Endothelial cell of umbilical vein (primary cell): ENCODE results near the gene COL18A1. TPM values are rescaled to one million over a fixed set of nuclear protein-coding genes. Genes with fewer than 3 reads are reported as not detected.

ENCODE experiments used
- BruUV-seq: library from RNA; stranded (reverse); fragments of 400-500 nt; replicated peaks from 2 replicates; lab custom pipeline; 2021; lab: Mats Ljungman, UMichigan
- CTCF ChIA-PET: fragments of 300-600, 350-600 bp; sonication (Branson Sonifier 250); formaldehyde crosslinking; loops from one replicate; lab custom pipeline; 2021; ENCODE audit warnings: antibody characterized with exemption, inconsistent platforms; lab: Charles Lee
- POLR2A ChIA-PET: fragments of 300-600, 350-600 bp; sonication (Branson Sonifier 250); formaldehyde crosslinking; loops from one replicate; lab custom pipeline; 2021; ENCODE audit warnings: antibody characterized with exemption, inconsistent platforms; lab: Charles Lee
- DNase-seq: peaks from one replicate; pipeline ENCODE4 v3.0.0-alpha.2; 2011; ENCODE audit warnings: low read depth, low spot score
- FAIRE-seq: peaks from 2 replicates; lab custom pipeline; 2011; peaks lifted over from hg19 to GRCh38; lab: Jason Lieb, UNC
- H2AFZ ChIP-seq: 2 replicates; pipeline ENCODE4 v1.6.0; 2012; ENCODE audit warnings: low read depth, low read length, control low read depth, inconsistent platforms
- H3K27ac ChIP-seq: 2 replicates; pipeline ENCODE4 v1.5.1; 2011; ENCODE audit warnings: low read depth, mild to moderate bottlenecking, control low read depth, low read length, moderate library complexity; ENCODE audit not compliant: insufficient read depth
- H3K27me3 ChIP-seq, 2 experiments: 2 replicates each; pipeline versions ENCODE4 v1.6.0 to v1.6.1; 2011; ENCODE audit warnings: low read length in 2 of 2, mixed read lengths in 1 of 2; ENCODE audit not compliant: control insufficient read depth in 2 of 2, insufficient read depth in 2 of 2
- H3K36me3 ChIP-seq, 2 experiments: 2 replicates in 1 of 2; 3 replicates in 1 of 2; pipeline ENCODE4 v1.5.1; 2011; ENCODE audit warnings: low read length in 2 of 2, mild to moderate bottlenecking in 1 of 2, moderate library complexity in 1 of 2; ENCODE audit not compliant: control insufficient read depth in 2 of 2, insufficient read depth in 2 of 2; ENCODE audit errors: extremely low read depth in 1 of 2
- H3K4me1 ChIP-seq: 3 replicates; pipeline ENCODE4 v1.5.1; 2011; ENCODE audit warnings: mild to moderate bottlenecking, low read length; ENCODE audit not compliant: control insufficient read depth, insufficient read depth; ENCODE audit errors: extremely low read depth
- H3K4me2 ChIP-seq: 2 replicates; pipeline ENCODE4 v1.6.1; 2011; ENCODE audit warnings: low read length, control low read depth, mixed read lengths; ENCODE audit not compliant: insufficient read depth
- H3K4me3 ChIP-seq, 3 experiments: fragments of 200-600 bp in 1 of 3; sonication (generic), shearing (Covaris generic) in 1 of 3; replicated peaks in 1 of 3; 2 replicates each; pipeline ENCODE4 v1.5.1; 2011 to 2016; ENCODE audit warnings: control low read depth in 3 of 3, low read length in 3 of 3, mild to moderate bottlenecking in 2 of 3, inconsistent platforms in 1 of 3, low read depth in 1 of 3, moderate library complexity in 1 of 3; ENCODE audit not compliant: insufficient read depth in 1 of 3
- H3K79me2 ChIP-seq: 2 replicates; pipeline ENCODE4 v1.6.0; 2012; ENCODE audit warnings: low read length, inconsistent platforms; ENCODE audit not compliant: control insufficient read depth, insufficient read depth
- H3K9ac ChIP-seq: replicated peaks from 2 replicates; pipeline ENCODE3; 2011; ENCODE audit warnings: low read length, control low read depth; ENCODE audit not compliant: insufficient read depth; ENCODE audit errors: extremely low read depth
- H3K9me1 ChIP-seq: replicated peaks from 3 replicates; pipeline ENCODE4 v1.6.0; 2011; ENCODE audit warnings: mild to moderate bottlenecking, low read length; ENCODE audit not compliant: control insufficient read depth, insufficient read depth; ENCODE audit errors: extremely low read depth
- H3K9me3 ChIP-seq: replicated peaks from 2 replicates; pipeline ENCODE4 v1.5.1; 2012; ENCODE audit warnings: low read length, inconsistent platforms; ENCODE audit not compliant: control insufficient read depth, insufficient read depth
- H4K20me1 ChIP-seq: replicated peaks from 2 replicates; pipeline ENCODE3; 2011; ENCODE audit warnings: mild to moderate bottlenecking, low read length; ENCODE audit not compliant: control insufficient read depth, insufficient read depth; ENCODE audit errors: extremely low read depth
- EZH2 ChIP-seq: IDR thresholded peaks from 2 replicates; pipeline ENCODE4 v1.6.1; 2012; ENCODE audit warnings: borderline replicate concordance, low read depth, mild to moderate bottlenecking, moderate library complexity, low read length, inconsistent platforms; ENCODE audit not compliant: severe bottlenecking
- FOS ChIP-seq: IDR thresholded peaks from 2 replicates; pipeline ENCODE4 v1.6.1; 2011; ENCODE audit warnings: mild to moderate bottlenecking, low read length, moderate library complexity, borderline replicate concordance; ENCODE audit not compliant: insufficient read depth
- GATA2 ChIP-seq: IDR thresholded peaks from 2 replicates; pipeline ENCODE4 v1.7.0; 2011; ENCODE audit warnings: low read depth, mild to moderate bottlenecking, moderate library complexity, mixed read lengths, low read length; ENCODE audit not compliant: insufficient read length, insufficient read depth
- JUN ChIP-seq: IDR thresholded peaks from 2 replicates; pipeline ENCODE4 v1.6.1; 2011; ENCODE audit warnings: borderline replicate concordance, low read depth; ENCODE audit not compliant: insufficient read length, insufficient read depth
- MYC ChIP-seq: IDR thresholded peaks from one replicate; pipeline ENCODE4 v1.6.1; 2011; ENCODE audit warnings: mild to moderate bottlenecking, low read depth, low read length
- POLR2A ChIP-seq: IDR thresholded peaks from 2 replicates; pipeline ENCODE4 v1.6.1; 2012; ENCODE audit warnings: low read depth, mild to moderate bottlenecking, control low read depth, low read length
- POLR2AphosphoS5 ChIP-seq: IDR thresholded peaks from 2 replicates; pipeline ENCODE4 v1.6.1; 2012; ENCODE audit warnings: low read depth, mild to moderate bottlenecking, control low read depth, low read length, moderate library complexity; ENCODE audit not compliant: insufficient read depth
- dilution Hi-C: fragments of 300-500 bp; cut with MboI; formaldehyde crosslinking; loops from one replicate; pipeline ENCODE4 v1.15.0; 2019; ENCODE audit warnings: low sequenced_read_pairs; ENCODE audit not compliant: extremely low pct_ligation_motif_present
- intact Hi-C: fragments of 100-400 bp; cut with micrococcal nuclease; formaldehyde crosslinking; loops from one replicate; pipeline ENCODE4 v1.10.0; 2022
- polyA plus RNA-seq, 4 experiments: library from polyadenylated mRNA; depleted of rRNA in 3 of 4; stranded (reverse) in 3 of 4; unstranded in 1 of 4; fragments of >200 nt; gene quantifications; 2 replicates each; pipeline versions ENCODE4 v1.2.1 to v1.2.3, GENCODE V29; 2011 to 2012; ENCODE audit warnings: missing spikeins in 1 of 4
- total RNA-seq: library from RNA; stranded (reverse); gene quantifications from 2 replicates; pipeline ENCODE4 v1.2.3, GENCODE V29; 2021
- TF ChIP-seq, protein P1 (sequence below): IDR thresholded peaks from 2 replicates; pipeline ENCODE4 v1.6.1; 2011; ENCODE audit not compliant: insufficient read depth, insufficient read length
- TF ChIP-seq, protein P2 (sequence below), 2 donors: IDR thresholded peaks; 1 replicate in 1 of 2; 2 replicates in 1 of 2; pipeline ENCODE4 v1.5.1; 2011; ENCODE audit warnings: low read length in 2 of 2, mild to moderate bottlenecking in 2 of 2, moderate library complexity in 2 of 2, control low read depth in 1 of 2, inconsistent platforms in 1 of 2, low read depth in 1 of 2; ENCODE audit not compliant: insufficient read depth in 1 of 2; ENCODE audit errors: extremely low read depth in 1 of 2

Gene COL18A1
- total and polyA plus RNA-seq, 2 donors (not counting 3 experiments of a cell fraction or from before 2014, with no cell fraction given), result 198 to 252 TPM

DNA sequence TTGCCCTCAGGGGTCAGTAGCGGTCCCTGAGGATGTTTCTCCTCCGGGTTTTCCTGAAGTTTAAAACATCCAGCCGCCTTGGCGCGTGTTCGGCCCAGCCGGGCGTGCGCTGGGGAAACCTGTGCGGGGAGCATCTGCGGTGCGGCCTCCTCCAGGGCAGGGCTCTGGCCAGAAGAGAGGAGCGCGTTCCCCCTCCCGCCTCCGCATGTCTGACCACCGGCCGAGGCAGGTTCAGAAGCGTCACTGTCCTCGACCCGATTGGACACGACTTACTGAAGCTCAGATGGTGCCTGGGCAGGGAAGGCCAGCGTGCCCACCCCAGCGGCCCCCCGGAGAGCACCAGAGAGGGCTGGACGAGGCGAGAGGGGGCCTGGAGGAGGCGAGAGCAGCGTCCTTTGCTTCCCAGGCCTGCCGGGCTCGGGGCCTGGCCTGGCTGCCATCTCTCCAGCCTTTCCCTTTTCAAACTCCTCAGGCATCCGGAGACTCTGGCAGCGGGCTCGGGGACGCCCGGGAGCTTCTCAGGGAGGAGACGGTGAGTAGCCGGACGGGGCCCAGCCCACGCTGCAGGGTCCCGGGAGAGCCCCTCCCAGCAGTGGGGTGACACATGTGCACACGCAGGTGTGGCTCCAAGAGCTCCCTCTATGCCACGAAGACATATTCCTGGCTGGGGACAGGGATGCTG, 70.2 kb downstream of the COL18A1 start:
- Histone ChIP-seq H3K4me2 (no peak overlapping the region), H3K36me3 (peaks cover 3 to 21% of the 10 kb centered on the region in 2 experiments), H3K4me3 (no peak overlapping the region), H4K20me1 (no peaks in the 10 kb centered on the region), H3K9ac (no peak overlapping the region), H3K27me3 (no peaks in the 10 kb centered on the region), H2AFZ (no peak overlapping the region), H3K4me1 (peaks cover 21% of the 10 kb centered on the region), H3K9me1 (no peaks in the 10 kb centered on the region), H3K27ac (no peak overlapping the region), H3K9me3 (no peaks in the 10 kb centered on the region), H3K79me2 (peaks cover 16% of the 10 kb centered on the region)
- no peak for FAIRE-seq
- DNase-seq, result no peak
- ChIA-PET POLR2A (no interaction called here), CTCF (no interaction called here)
- intact Hi-C loops, result loop anchor here (10.0 kb wide), 1 partner anchor 60 kb away; no protein-coding TSS in a partner anchor
- TF ChIP-seq MYC, result no peak
- no peak for TF ChIP-seq POLR2AphosphoS5
- no peak for TF ChIP-seq FOS
- TF ChIP-seq, protein P1, sequence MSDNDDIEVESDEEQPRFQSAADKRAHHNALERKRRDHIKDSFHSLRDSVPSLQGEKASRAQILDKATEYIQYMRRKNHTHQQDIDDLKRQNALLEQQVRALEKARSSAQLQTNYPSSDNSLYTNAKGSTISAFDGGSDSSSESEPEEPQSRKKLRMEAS, result no peak
- no peak for TF ChIP-seq POLR2A
- TF ChIP-seq, protein P2, sequence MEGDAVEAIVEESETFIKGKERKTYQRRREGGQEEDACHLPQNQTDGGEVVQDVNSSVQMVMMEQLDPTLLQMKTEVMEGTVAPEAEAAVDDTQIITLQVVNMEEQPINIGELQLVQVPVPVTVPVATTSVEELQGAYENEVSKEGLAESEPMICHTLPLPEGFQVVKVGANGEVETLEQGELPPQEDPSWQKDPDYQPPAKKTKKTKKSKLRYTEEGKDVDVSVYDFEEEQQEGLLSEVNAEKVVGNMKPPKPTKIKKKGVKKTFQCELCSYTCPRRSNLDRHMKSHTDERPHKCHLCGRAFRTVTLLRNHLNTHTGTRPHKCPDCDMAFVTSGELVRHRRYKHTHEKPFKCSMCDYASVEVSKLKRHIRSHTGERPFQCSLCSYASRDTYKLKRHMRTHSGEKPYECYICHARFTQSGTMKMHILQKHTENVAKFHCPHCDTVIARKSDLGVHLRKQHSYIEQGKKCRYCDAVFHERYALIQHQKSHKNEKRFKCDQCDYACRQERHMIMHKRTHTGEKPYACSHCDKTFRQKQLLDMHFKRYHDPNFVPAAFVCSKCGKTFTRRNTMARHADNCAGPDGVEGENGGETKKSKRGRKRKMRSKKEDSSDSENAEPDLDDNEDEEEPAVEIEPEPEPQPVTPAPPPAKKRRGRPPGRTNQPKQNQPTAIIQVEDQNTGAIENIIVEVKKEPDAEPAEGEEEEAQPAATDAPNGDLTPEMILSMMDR (IDR thresholded peaks at IDR 0.05; ENCODE audit: extremely low read depth in 1 of 2, insufficient read depth in 1 of 2, low read depth in 1 of 2, low read length in 2 of 2), result no peak
- TF ChIP-seq JUN, result no peak
- TF ChIP-seq EZH2, result no peak
- no peak for TF ChIP-seq GATA2
- dilution Hi-C loops, result no loop called here
- no TSS peak for BruUV-seq
